NB4 (cell line): ENCODE data around the gene ZNF548.

Experiments
- DNase-seq: peaks from one replicate; pipeline ENCODE4 v3.0.0; 2010; ENCODE audit warnings: low read depth
- H3K4me3 ChIP-seq: one replicate; pipeline ENCODE4 v1.5.1; 2011; ENCODE audit warnings: mild to moderate bottlenecking, low read depth, low read length, moderate library complexity
- CTCF ChIP-seq: IDR thresholded peaks from one replicate; pipeline ENCODE4 v1.5.1; 2012; ENCODE audit warnings: low read depth, low read length
- MAX ChIP-seq: IDR thresholded peaks from 2 replicates; pipeline ENCODE4 v1.6.1; 2011; ENCODE audit warnings: low read depth, low read length
- MYC ChIP-seq: IDR thresholded peaks from 2 replicates; pipeline ENCODE4 v1.6.1; 2011; ENCODE audit warnings: low read depth, low read length
- POLR2A ChIP-seq: IDR thresholded peaks from 2 replicates; pipeline ENCODE4 v1.6.1; 2011; ENCODE audit warnings: mild to moderate bottlenecking; ENCODE audit not compliant: insufficient read length; ENCODE audit errors: extremely low read depth

The ZNF548 gene

DNA sequence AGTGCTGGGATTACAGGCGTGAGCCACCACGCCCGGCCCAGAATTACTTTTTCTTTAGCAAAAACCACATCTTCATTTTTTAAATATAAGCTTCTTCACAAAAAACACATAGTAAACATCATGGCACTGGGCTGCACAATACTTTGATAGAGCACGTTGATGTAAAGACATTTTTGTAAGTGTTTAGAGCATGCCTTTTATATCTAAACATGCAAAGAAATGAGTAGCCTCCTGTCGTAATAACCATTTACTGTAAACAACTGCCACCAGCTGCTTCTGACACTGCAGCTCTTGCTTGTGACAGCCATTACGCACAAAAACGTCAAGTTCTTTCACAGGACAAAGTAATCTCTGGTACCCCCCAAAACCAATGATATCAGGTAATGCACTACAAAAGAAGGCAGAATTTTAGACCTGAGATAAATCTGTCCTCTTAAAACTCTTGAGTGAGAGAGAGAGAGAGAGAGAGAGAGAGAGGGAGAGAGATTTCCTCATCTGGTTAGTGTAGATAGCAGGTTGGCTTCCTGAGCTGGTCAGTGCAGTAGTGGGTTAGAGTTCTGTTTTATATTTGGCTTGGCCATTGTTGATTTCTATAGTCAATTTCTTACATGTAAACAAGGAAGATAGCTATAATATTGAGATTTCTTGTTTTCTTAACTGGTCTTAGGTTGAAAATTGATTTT lies 6.7 kb upstream of the ZNF548 start:
- no peak overlapping the region for H3K4me3 ChIP-seq
- no peak for DNase-seq
- TF ChIP-seq MAX = no peak
- no peak for TF ChIP-seq POLR2A
- TF ChIP-seq CTCF = no peak
- no peak for TF ChIP-seq MYC

GRCh38 chr19:57389194-57389729 lies 392 bp upstream of the ZNF548 start:
- TF ChIP-seq CTCF = no peak
- TF ChIP-seq POLR2A = no peak
- TF ChIP-seq MYC = no peak
- no peak for TF ChIP-seq MAX
- no peak for DNase-seq
- peak overlapping the region; percentile 49 for H3K4me3 ChIP-seq

- H3K4me3 ChIP-seq = no peak overlapping the region
- DNase-seq = no peak
- TF ChIP-seq POLR2A = no peak
- no peak for TF ChIP-seq MAX
- TF ChIP-seq MYC = no peak
- no peak for TF ChIP-seq CTCF
Observed at GRCh38 chr19:57395710-57396109, 6.1 kb downstream of the ZNF548 start.

DNA sequence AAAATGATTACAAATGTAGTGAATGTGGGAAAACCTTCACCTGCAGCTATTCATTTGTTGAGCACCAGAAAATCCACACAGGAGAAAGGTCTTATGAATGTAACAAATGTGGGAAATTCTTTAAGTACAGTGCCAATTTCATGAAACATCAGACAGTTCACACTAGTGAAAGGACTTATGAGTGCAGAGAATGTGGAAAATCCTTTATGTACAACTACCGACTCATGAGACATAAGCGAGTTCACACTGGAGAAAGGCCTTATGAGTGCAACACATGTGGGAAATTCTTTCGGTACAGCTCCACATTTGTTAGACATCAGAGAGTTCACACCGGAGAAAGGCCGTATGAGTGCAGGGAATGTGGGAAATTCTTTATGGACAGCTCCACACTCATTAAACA lies 9.2 kb downstream of the ZNF548 start:
- H3K4me3 ChIP-seq = no peak overlapping the region
- DNase-seq = no peak
- TF ChIP-seq MAX = no peak
- TF ChIP-seq CTCF = no peak
- TF ChIP-seq POLR2A = no peak
- TF ChIP-seq MYC = no peak

DNA sequence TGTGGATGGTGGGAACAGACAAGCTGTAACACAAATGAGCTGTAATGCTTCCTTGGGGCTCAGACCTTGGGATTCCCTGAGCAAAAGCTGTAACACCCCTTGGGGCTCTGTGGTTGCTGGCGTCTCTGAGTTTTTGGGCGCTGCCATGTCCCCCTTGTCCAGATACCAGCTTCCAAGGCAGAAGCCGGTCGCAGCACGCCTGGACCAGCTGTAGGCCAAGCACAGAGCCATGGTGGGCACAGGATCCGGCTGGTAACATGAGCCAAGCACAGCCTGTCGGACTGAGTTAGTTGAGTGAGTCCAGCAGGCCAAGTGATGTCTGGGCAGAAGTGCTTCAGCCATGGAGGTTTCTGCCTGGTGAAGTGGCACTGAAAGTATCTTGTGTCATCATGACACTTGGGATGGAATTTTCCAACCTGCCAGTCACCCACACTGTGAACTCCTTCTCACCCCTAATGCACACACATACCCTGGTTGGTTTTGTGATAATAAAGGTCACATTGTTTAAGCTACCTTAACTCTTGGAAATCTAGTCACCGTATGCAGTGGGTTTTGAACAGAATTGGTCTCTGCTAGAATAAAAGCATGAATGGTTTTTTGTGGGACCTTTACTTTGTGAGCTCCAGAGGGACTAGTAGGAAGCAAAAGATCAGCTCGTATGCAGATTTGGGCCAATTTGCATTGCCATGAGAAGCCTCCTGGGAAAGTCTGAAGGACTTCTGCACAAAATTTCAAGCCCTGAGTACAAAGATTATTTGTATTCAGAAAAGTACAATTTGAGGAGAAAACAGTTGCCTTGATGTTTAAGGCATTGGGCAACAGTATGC lies 14.3 kb downstream of the ZNF548 start:
- DNase-seq = no peak
- no peak overlapping the region for H3K4me3 ChIP-seq
- no peak for TF ChIP-seq MAX
- TF ChIP-seq MYC = no peak

DNA sequence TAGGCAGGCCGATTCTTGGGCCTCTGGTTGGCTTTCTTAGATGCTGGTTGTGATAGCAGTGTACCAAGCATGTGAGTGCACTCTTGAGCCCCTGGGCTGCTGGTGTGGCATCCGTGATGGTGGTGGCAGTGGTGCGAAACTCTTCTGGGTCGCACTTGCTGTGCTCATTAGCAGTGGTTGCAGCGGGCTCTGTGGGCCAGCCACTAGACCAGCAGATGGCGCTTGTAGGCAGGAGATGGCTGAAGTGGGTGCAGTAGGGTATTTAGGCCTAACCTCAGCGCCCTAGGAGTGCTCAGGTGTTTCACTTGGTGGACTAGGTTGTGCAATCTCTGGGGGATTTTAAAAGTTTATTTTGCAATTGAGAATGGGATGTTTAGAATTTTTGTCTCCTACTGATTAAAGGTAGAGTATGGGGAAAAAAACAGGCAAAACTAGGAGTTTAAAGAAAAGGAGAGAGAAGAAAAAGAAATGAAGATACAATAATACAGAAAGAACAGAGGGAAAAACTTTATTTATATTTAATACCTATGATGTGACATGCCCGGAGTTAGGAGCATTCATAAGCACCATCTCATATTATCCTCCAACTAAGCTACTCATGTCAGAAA lies 17.0 kb downstream of the ZNF548 start:
- H3K4me3 ChIP-seq = no peak overlapping the region
- DNase-seq = peak; percentile 64
- peak; percentile 67 for TF ChIP-seq CTCF
- no peak for TF ChIP-seq MAX
